GM19438 (cell line): ENCODE data around the gene BAG3.
A peak's percentile ranks its signal among the peaks of the same experiment; 100 is the strongest.
"Not testable (repeated sequence)": the region's sequence is repeated elsewhere in the genome, so short reads cannot be mapped to it uniquely, and the experiment has no call there.

Experiments used
- ATAC-seq: cut with Tn5 transposase; IDR thresholded peaks from one replicate; pipeline ENCODE4 v1.9.1; 2021; ENCODE audit warnings: low read depth; ENCODE audit not compliant: unreplicated experiment

Gene BAG3

GRCh38 chr10:119640384-119640783, 10.8 kb upstream of the BAG3 start:
- ATAC-seq, result no peak

GRCh38 chr10:119640875-119641526, 10.2 kb upstream of the BAG3 start:
- ATAC-seq, result no peak

- no peak for ATAC-seq
These were observed 8.5 kb upstream of the BAG3 start for GRCh38 chr10:119642556-119643111.

- no peak for ATAC-seq
These were observed 7.6 kb upstream of the BAG3 start for GRCh38 chr10:119643306-119644204.

GRCh38 chr10:119644205-119644814, 6.9 kb upstream of the BAG3 start:
- no peak for ATAC-seq

GRCh38 chr10:119644994-119645393, 6.2 kb upstream of the BAG3 start:
- ATAC-seq, result no peak

GRCh38 chr10:119650062-119650461, 1.1 kb upstream of the BAG3 start:
- no peak for ATAC-seq

- peak; percentile 39 for ATAC-seq
These were observed 557 bp downstream of the BAG3 start for GRCh38 chr10:119651514-119652360.

GRCh38 chr10:119652361-119652730, 1.2 kb downstream of the BAG3 start:
- no peak for ATAC-seq

GRCh38 chr10:119653209-119653608, 2.0 kb downstream of the BAG3 start:
- no peak for ATAC-seq

- ATAC-seq, result no peak
These were observed 2.7 kb downstream of the BAG3 start for GRCh38 chr10:119653916-119654315.

GRCh38 chr10:119654540-119654939, 3.4 kb downstream of the BAG3 start:
- no peak for ATAC-seq

- ATAC-seq, result no peak
These were observed 4.4 kb downstream of the BAG3 start for GRCh38 chr10:119655566-119656001.

- no peak for ATAC-seq
These were observed 5.6 kb downstream of the BAG3 start for GRCh38 chr10:119656760-119657159.

GRCh38 chr10:119657725-119658124, 6.5 kb downstream of the BAG3 start:
- no peak for ATAC-seq

GRCh38 chr10:119658274-119658673, 7.1 kb downstream of the BAG3 start:
- ATAC-seq, result no peak

- no peak for ATAC-seq
These were observed 8.8 kb downstream of the BAG3 start for GRCh38 chr10:119659951-119660350.

- not testable (repeated sequence) for ATAC-seq
These were observed 11.0 kb downstream of the BAG3 start for GRCh38 chr10:119662076-119662605.

- ATAC-seq, result no peak
These were observed 12.9 kb downstream of the BAG3 start for GRCh38 chr10:119663866-119664698.
